Measurements from ENCODE around the gene GSK3A.

- TF ChIP-seq POLR2A (IDR thresholded peaks at IDR 0.05; ENCODE audit: low read depth) (no peak), EP300 (IDR thresholded peaks at IDR 0.05) (no peak)
- TF ChIP-seq, protein P1, sequence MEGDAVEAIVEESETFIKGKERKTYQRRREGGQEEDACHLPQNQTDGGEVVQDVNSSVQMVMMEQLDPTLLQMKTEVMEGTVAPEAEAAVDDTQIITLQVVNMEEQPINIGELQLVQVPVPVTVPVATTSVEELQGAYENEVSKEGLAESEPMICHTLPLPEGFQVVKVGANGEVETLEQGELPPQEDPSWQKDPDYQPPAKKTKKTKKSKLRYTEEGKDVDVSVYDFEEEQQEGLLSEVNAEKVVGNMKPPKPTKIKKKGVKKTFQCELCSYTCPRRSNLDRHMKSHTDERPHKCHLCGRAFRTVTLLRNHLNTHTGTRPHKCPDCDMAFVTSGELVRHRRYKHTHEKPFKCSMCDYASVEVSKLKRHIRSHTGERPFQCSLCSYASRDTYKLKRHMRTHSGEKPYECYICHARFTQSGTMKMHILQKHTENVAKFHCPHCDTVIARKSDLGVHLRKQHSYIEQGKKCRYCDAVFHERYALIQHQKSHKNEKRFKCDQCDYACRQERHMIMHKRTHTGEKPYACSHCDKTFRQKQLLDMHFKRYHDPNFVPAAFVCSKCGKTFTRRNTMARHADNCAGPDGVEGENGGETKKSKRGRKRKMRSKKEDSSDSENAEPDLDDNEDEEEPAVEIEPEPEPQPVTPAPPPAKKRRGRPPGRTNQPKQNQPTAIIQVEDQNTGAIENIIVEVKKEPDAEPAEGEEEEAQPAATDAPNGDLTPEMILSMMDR (IDR thresholded peaks at IDR 0.05), result no peak
Measured at GRCh38 chr19:42249769-42250168, 7.4 kb upstream of the GSK3A start.
